Fibroblast of lung (primary cell): ENCODE results near the gene SDHB. TPM values are rescaled to one million over a fixed set of nuclear protein-coding genes. Genes with fewer than 3 reads are reported as not detected.

Experiments used
- DNase-seq, 2 donors: peaks; one replicate each; pipeline versions ENCODE4 v3.0.0 to v3.0.0-alpha.2; 2010; ENCODE audit warnings: low read depth in 2 of 2
- H2AFZ ChIP-seq: 2 replicates; pipeline ENCODE4 v1.5.1; 2012; ENCODE audit warnings: low read length, control low read depth, inconsistent platforms
- H3K27ac ChIP-seq: 2 replicates; pipeline ENCODE4 v1.5.1; 2011; ENCODE audit warnings: low read length, control low read depth; ENCODE audit not compliant: insufficient read depth
- H3K27me3 ChIP-seq: 2 replicates; pipeline ENCODE4 v1.5.1; 2011; ENCODE audit warnings: mild to moderate bottlenecking, low read length; ENCODE audit not compliant: control insufficient read depth, insufficient read depth
- H3K36me3 ChIP-seq: 2 replicates; pipeline ENCODE4 v1.5.1; 2011; ENCODE audit warnings: low read length; ENCODE audit not compliant: control insufficient read depth, insufficient read depth
- H3K4me1 ChIP-seq: 2 replicates; pipeline ENCODE4 v1.5.1; 2011; ENCODE audit warnings: low read length; ENCODE audit not compliant: control insufficient read depth, insufficient read depth; ENCODE audit errors: extremely low read depth
- H3K4me2 ChIP-seq: 2 replicates; pipeline ENCODE4 v1.5.1; 2011; ENCODE audit warnings: low read length, control low read depth; ENCODE audit not compliant: insufficient read depth; ENCODE audit errors: extremely low read depth
- H3K4me3 ChIP-seq, 4 experiments: fragments of 200-600 bp in 1 of 4; sonication (generic) in 1 of 4; replicated peaks in 1 of 4; 2 replicates each; pipeline ENCODE4 v1.5.1; 2011 to 2016; ENCODE audit warnings: low read length in 4 of 4, low read depth in 3 of 4, mild to moderate bottlenecking in 3 of 4, control low read depth in 2 of 4, inconsistent platforms in 1 of 4, mixed read lengths in 1 of 4; ENCODE audit not compliant: insufficient read depth in 1 of 4; ENCODE audit errors: control extremely low read depth in 1 of 4
- H3K79me2 ChIP-seq: 2 replicates; pipeline ENCODE4 v1.5.1; 2012; ENCODE audit warnings: mild to moderate bottlenecking, low read length, inconsistent platforms; ENCODE audit not compliant: control insufficient read depth, insufficient read depth
- H3K9ac ChIP-seq: 2 replicates; pipeline ENCODE4 v1.5.1; 2011; ENCODE audit warnings: mild to moderate bottlenecking, low read length, control low read depth; ENCODE audit not compliant: insufficient read depth
- H3K9me3 ChIP-seq: 2 replicates; pipeline ENCODE4 v1.5.1; 2012; ENCODE audit warnings: low read depth, low read length; ENCODE audit not compliant: control insufficient read depth, insufficient read depth
- H4K20me1 ChIP-seq: 2 replicates; pipeline ENCODE4 v1.5.1; 2011; ENCODE audit warnings: low read length; ENCODE audit not compliant: control insufficient read depth, insufficient read depth; ENCODE audit errors: extremely low read depth
- CTCF ChIP-seq, 2 donors: IDR thresholded peaks in 1 of 2; conservative IDR thresholded peaks in 1 of 2; 1 replicate in 1 of 2; 2 replicates in 1 of 2; pipeline ENCODE4 v1.5.1; 2011 to 2012; ENCODE audit warnings: low read length in 2 of 2, control low read depth in 1 of 2, inconsistent platforms in 1 of 2, low read depth in 1 of 2, mild to moderate bottlenecking in 1 of 2
- EZH2 ChIP-seq: IDR thresholded peaks from 2 replicates; pipeline ENCODE4 v1.5.1; 2012; ENCODE audit warnings: low read length, control low read depth, mild to moderate bottlenecking; ENCODE audit errors: missing control alignments
- polyA plus RNA-seq, 2 donors: library from polyadenylated mRNA; depleted of rRNA in 1 of 2; stranded (reverse) in 1 of 2; unstranded in 1 of 2; fragments of >200 nt; gene quantifications; 2 replicates each; pipeline ENCODE4 v1.2.1, GENCODE V29; 2011 to 2012; ENCODE audit warnings: missing spikeins in 1 of 2
- total RNA-seq: library from RNA; depleted of rRNA; stranded (reverse); fragments of >200 nt; gene quantifications from 2 replicates; pipeline ENCODE4 v1.2.1, GENCODE V29; 2014

The SDHB gene
- total and polyA plus RNA-seq, 2 donors (not counting 1 experiment from before 2014, with no cell fraction given), result 136 to 170 TPM

GRCh38 chr1:16982902-16983301 lies 70.9 kb downstream of the SDHB start:
- peaks cover 23% of the 10 kb centered on the region for H3K4me1 ChIP-seq
- no peaks in the 10 kb centered on the region for H3K9me3 ChIP-seq
- H3K36me3 ChIP-seq, result peaks cover 3% of the 10 kb centered on the region
- TF ChIP-seq EZH2, result no peak
- TF ChIP-seq CTCF (conservative IDR thresholded peaks at IDR 0.05 in 1 of 2, IDR thresholded peaks at IDR 0.05 in 1 of 2; ENCODE audit: low read depth in 1 of 2, low read length in 2 of 2), result no peak
- H3K27me3 ChIP-seq, result no peaks in the 10 kb centered on the region
- DNase-seq, result no peak
- no peak overlapping the region for H3K9ac ChIP-seq
- no peak overlapping the region for H3K27ac ChIP-seq
- H4K20me1 ChIP-seq, result no peaks in the 10 kb centered on the region
- no peak overlapping the region for H3K4me2 ChIP-seq
- no peak overlapping the region for H3K4me3 ChIP-seq
- H2AFZ ChIP-seq, result no peak overlapping the region
- H3K79me2 ChIP-seq, result peaks cover 10% of the 10 kb centered on the region

GRCh38 chr1:16981269-16981849 lies 72.5 kb downstream of the SDHB start:
- Histone ChIP-seq H3K4me2 (peak overlapping the region; percentile 68), H2AFZ (no peak overlapping the region), H3K9ac (no peak overlapping the region)

More at GRCh38 chr1:16981269-16981849, 72.5 kb downstream of the SDHB start:
- peaks cover 10% of the 10 kb centered on the region for H3K79me2 ChIP-seq
- peaks cover 23% of the 10 kb centered on the region for H3K4me1 ChIP-seq
- H3K4me3 ChIP-seq, result peak overlapping the region in 1 of 4 experiments; percentile 74
- H3K27me3 ChIP-seq, result no peaks in the 10 kb centered on the region
- no peaks in the 10 kb centered on the region for H3K9me3 ChIP-seq
- DNase-seq, result peak; percentile 71 to 96
- H4K20me1 ChIP-seq, result no peaks in the 10 kb centered on the region
- TF ChIP-seq CTCF (conservative IDR thresholded peaks at IDR 0.05 in 1 of 2, IDR thresholded peaks at IDR 0.05 in 1 of 2; ENCODE audit: low read depth in 1 of 2, low read length in 2 of 2) (no peak), EZH2 (no peak)
- H3K36me3 ChIP-seq, result peaks cover 1% of the 10 kb centered on the region
- peak overlapping the region; percentile 74 for H3K27ac ChIP-seq
